GM21619 (cell line): ENCODE results near the gene CARD16.
"Not testable (repeated sequence)": the region's sequence is repeated elsewhere in the genome, so short reads cannot be mapped to it uniquely, and the experiment has no call there.

Experiments
- ATAC-seq: cut with Tn5 transposase; IDR thresholded peaks from one replicate; pipeline ENCODE4 v1.9.1; 2021; ENCODE audit not compliant: unreplicated experiment

Gene CARD16

GRCh38 chr11:105044557-105045524 is at the start of gene CARD16:
TSS of gene CARD16 (minus strand) at chr11:105045335. CDS start at chr11:105045297, 38 bp downstream.
- peak; percentile 100 for ATAC-seq

GRCh38 chr11:105092256-105093239 is 47.4 kb upstream of the CARD16 start:
- ATAC-seq = no peak

GRCh38 chr11:105081412-105082150 is 36.4 kb upstream of the CARD16 start:
- ATAC-seq = no peak

GRCh38 chr11:105080171-105080906 is 35.2 kb upstream of the CARD16 start:
- not testable (repeated sequence) for ATAC-seq

GRCh38 chr11:105078283-105078682 is 33.1 kb upstream of the CARD16 start:
- no peak for ATAC-seq

GRCh38 chr11:105077141-105077790 is 32.1 kb upstream of the CARD16 start:
- not testable (repeated sequence) for ATAC-seq

- ATAC-seq = no peak
Measured at GRCh38 chr11:105074166-105074530, 29.0 kb upstream of the CARD16 start.

- no peak for ATAC-seq
Measured at GRCh38 chr11:105073456-105074165, 28.5 kb upstream of the CARD16 start.

- not testable (repeated sequence) for ATAC-seq
Measured at GRCh38 chr11:105072080-105072479, 26.9 kb upstream of the CARD16 start.

GRCh38 chr11:105071089-105071732 is 26.1 kb upstream of the CARD16 start:
- ATAC-seq = no peak

- ATAC-seq = no peak
Measured at GRCh38 chr11:105070306-105070705, 25.2 kb upstream of the CARD16 start.

- not testable (repeated sequence) for ATAC-seq
Measured at GRCh38 chr11:105069749-105070148, 24.6 kb upstream of the CARD16 start.

GRCh38 chr11:105063245-105063941 is 18.3 kb upstream of the CARD16 start:
- not testable (repeated sequence) for ATAC-seq

- ATAC-seq = no peak
Measured at GRCh38 chr11:105057432-105057831, 12.3 kb upstream of the CARD16 start.

- ATAC-seq = no peak
Measured at GRCh38 chr11:105056446-105056845, 11.3 kb upstream of the CARD16 start.

GRCh38 chr11:105054723-105055493 is 9.8 kb upstream of the CARD16 start:
- ATAC-seq = no peak

GRCh38 chr11:105052487-105052886 is 7.4 kb upstream of the CARD16 start:
- ATAC-seq = no peak
